GM19455 (cell line): Measurements from ENCODE around the gene NUDT3.
"Not testable (repeated sequence)": the region's sequence is repeated elsewhere in the genome, so short reads cannot be mapped to it uniquely, and the experiment has no call there.

Experiments used
- ATAC-seq: cut with Tn5 transposase; IDR thresholded peaks from one replicate; pipeline ENCODE4 v1.9.1; 2021; ENCODE audit not compliant: unreplicated experiment

The NUDT3 gene

GRCh38 chr6:34267746-34268145 lies 124.7 kb downstream of the NUDT3 start:
- no peak for ATAC-seq

GRCh38 chr6:34263484-34263883 lies 129.0 kb downstream of the NUDT3 start:
- not testable (repeated sequence) for ATAC-seq

GRCh38 chr6:34260576-34261267 lies 131.7 kb downstream of the NUDT3 start:
- no peak for ATAC-seq

- ATAC-seq, result no peak
Measured at GRCh38 chr6:34259529-34260069, 132.9 kb downstream of the NUDT3 start.

GRCh38 chr6:34252395-34252794 lies 140.1 kb downstream of the NUDT3 start:
- ATAC-seq, result not testable (repeated sequence)

GRCh38 chr6:34249469-34250261 lies 142.8 kb downstream of the NUDT3 start:
- peak; percentile 32 for ATAC-seq

- ATAC-seq, result peak; percentile 72
Measured at GRCh38 chr6:34248727-34249468, 143.6 kb downstream of the NUDT3 start, which contains the start of gene SMIM29. TSS of gene SMIM29 (minus strand) at chr6:34249006. CDS start at chr6:34247791, 1,215 bp downstream.

GRCh38 chr6:34248198-34248726 lies 144.2 kb downstream of the NUDT3 start:
- peak; percentile 15 for ATAC-seq

- ATAC-seq, result no peak
Measured at GRCh38 chr6:34247481-34248197, 144.8 kb downstream of the NUDT3 start.

GRCh38 chr6:34246563-34247391 lies 145.7 kb downstream of the NUDT3 start:
- ATAC-seq, result no peak

- ATAC-seq, result no peak
Measured at GRCh38 chr6:34246249-34246562, 146.3 kb downstream of the NUDT3 start.

- ATAC-seq, result not testable (repeated sequence)
Measured at GRCh38 chr6:34245761-34246140, 146.7 kb downstream of the NUDT3 start.

GRCh38 chr6:34245032-34245760 lies 147.3 kb downstream of the NUDT3 start:
- not testable (repeated sequence) for ATAC-seq

- ATAC-seq, result no peak
Measured at GRCh38 chr6:34243901-34244884, 148.3 kb downstream of the NUDT3 start.

GRCh38 chr6:34243131-34243771 lies 149.2 kb downstream of the NUDT3 start:
- ATAC-seq, result no peak

GRCh38 chr6:34242252-34243130 lies 150.0 kb downstream of the NUDT3 start:
- no peak for ATAC-seq
